SK-N-SH (cell line): ENCODE data around the gene HAUS3. TPM values are rescaled to one million over a fixed set of nuclear protein-coding genes. Genes with fewer than 3 reads are reported as not detected.

ENCODE experiments used
- CTCF ChIA-PET: fragments of 300-600, 350-600 bp; formaldehyde crosslinking; extraction: SDS; loops from one replicate; lab custom pipeline; 2021; lab: Yijun Ruan, JAX
- POLR2A ChIA-PET: fragments of 350-600 bp; sonication (Branson Sonifier 250); formaldehyde crosslinking; extraction: SDS; loops from one replicate; lab custom pipeline; 2020; ENCODE audit warnings: antibody characterized with exemption, inconsistent platforms; lab: Yijun Ruan, JAX
- DNase-seq: peaks from one replicate; pipeline ENCODE4 v3.0.0; 2012
- H2AFZ ChIP-seq: fragments of 200-600 bp; sonication (generic); 2 replicates; pipeline ENCODE4 v1.8.1; 2016; ENCODE audit warnings: antibody characterized with exemption, mild to moderate bottlenecking, low read depth
- H3F3A ChIP-seq: fragments of 200-600 bp; sonication (generic); replicated peaks from 2 replicates; pipeline ENCODE3; 2016; ENCODE audit warnings: antibody characterized with exemption, mild to moderate bottlenecking; ENCODE audit not compliant: insufficient read depth
- H3K27ac ChIP-seq, 2 experiments: fragments of 200-500 bp in 1 of 2; fragments of 200-600 bp in 1 of 2; sonication (Bioruptor generic) in 1 of 2; sonication (generic), shearing (Covaris generic) in 1 of 2; 2 replicates each; pipeline versions ENCODE4 v1.5.1 to v1.6.1; 2014 to 2016; ENCODE audit warnings: low read depth in 2 of 2, inconsistent platforms in 1 of 2, low read length in 1 of 2, mild to moderate bottlenecking in 1 of 2, mixed read lengths in 1 of 2
- H3K27me3 ChIP-seq: fragments of 200-600 bp; sonication (generic), shearing (Covaris generic); 2 replicates; pipeline ENCODE4 v1.6.1; 2016; ENCODE audit warnings: mixed run types; ENCODE audit not compliant: insufficient read depth
- H3K36me3 ChIP-seq, 2 experiments: fragments of 200-500 bp in 1 of 2; fragments of 200-600 bp in 1 of 2; sonication (Bioruptor generic) in 1 of 2; sonication (generic) in 1 of 2; replicated peaks in 1 of 2; 2 replicates each; pipeline versions ENCODE3 to v1.5.1; 2014 to 2016; ENCODE audit warnings: low read length in 1 of 2, mild to moderate bottlenecking in 1 of 2; ENCODE audit not compliant: insufficient read depth in 2 of 2, control insufficient read depth in 1 of 2
- H3K4me1 ChIP-seq, 2 experiments: fragments of 200-500 bp in 1 of 2; fragments of 200-600 bp in 1 of 2; sonication (Bioruptor generic) in 1 of 2; sonication (generic), shearing (Covaris generic) in 1 of 2; 2 replicates each; pipeline versions ENCODE4 v1.5.1 to v1.6.1; 2014 to 2016; ENCODE audit warnings: low read depth in 1 of 2, low read length in 1 of 2, mixed run types in 1 of 2; ENCODE audit not compliant: insufficient read depth in 2 of 2, control insufficient read depth in 1 of 2
- H3K4me2 ChIP-seq: fragments of 200-600 bp; sonication (generic), shearing (Covaris generic); 2 replicates; pipeline ENCODE4 v1.6.1; 2017; ENCODE audit warnings: mixed run types
- H3K4me3 ChIP-seq, 2 experiments: fragments of 200-500 bp in 1 of 2; fragments of 200-600 bp in 1 of 2; sonication (Bioruptor generic) in 1 of 2; sonication (generic), shearing (Covaris generic) in 1 of 2; 2 replicates each; pipeline versions ENCODE4 v1.5.1 to v1.8.1; 2014 to 2016; ENCODE audit warnings: low read depth in 2 of 2, inconsistent platforms in 1 of 2, low read length in 1 of 2, mild to moderate bottlenecking in 1 of 2, mixed read lengths in 1 of 2, moderate library complexity in 1 of 2
- H3K79me2 ChIP-seq: fragments of 200-600 bp; sonication (generic); 2 replicates; pipeline ENCODE4 v1.8.1; 2017; ENCODE audit warnings: mild to moderate bottlenecking; ENCODE audit not compliant: insufficient read depth
- H3K9ac ChIP-seq: fragments of 200-600 bp; sonication (generic); 2 replicates; pipeline ENCODE4 v1.6.1; 2017; ENCODE audit warnings: mixed run types
- H3K9me2 ChIP-seq: fragments of 200-600 bp; sonication (generic); 2 replicates; pipeline ENCODE4 v1.6.1; 2017; ENCODE audit warnings: mixed run types
- H3K9me3 ChIP-seq: fragments of 200-600 bp; sonication (generic); 2 replicates; pipeline ENCODE4 v1.6.1; 2017; ENCODE audit warnings: mixed run types, mild to moderate bottlenecking, moderate library complexity
- H4K20me1 ChIP-seq: fragments of 200-600 bp; sonication (generic); 2 replicates; pipeline ENCODE4 v1.6.1; 2017; ENCODE audit warnings: mild to moderate bottlenecking, mixed run types; ENCODE audit not compliant: insufficient read depth
- CHD2 ChIP-seq: fragments of 150-350 bp; IDR thresholded peaks from 2 replicates; pipeline ENCODE4 v1.6.1; 2018; ENCODE audit warnings: low read length; ENCODE audit not compliant: partially characterized antibody
- EP300 ChIP-seq, 2 experiments: IDR thresholded peaks; 2 replicates each; pipeline versions ENCODE4 v1.4.0 to v1.6.1; 2012; ENCODE audit warnings: borderline replicate concordance in 1 of 2, low read depth in 1 of 2, low read length in 1 of 2
- FOSL2 ChIP-seq: IDR thresholded peaks from 2 replicates; pipeline ENCODE4 v1.4.0; 2012; ENCODE audit warnings: low read depth, mild to moderate bottlenecking, moderate library complexity, borderline replicate concordance
- FOXJ3 ChIP-seq: sonication (generic); formaldehyde crosslinking; IDR thresholded peaks from 2 replicates; pipeline ENCODE4 v1.5.1; 2020; ENCODE audit warnings: mild to moderate bottlenecking, missing genetic modification reagents
- GABPA ChIP-seq: IDR thresholded peaks from 2 replicates; pipeline ENCODE4 v1.4.0; 2012; ENCODE audit warnings: low read depth, mild to moderate bottlenecking
- MAX ChIP-seq: IDR thresholded peaks from 2 replicates; pipeline ENCODE4 v1.4.0; 2012; ENCODE audit warnings: low read depth
- MEF2A ChIP-seq: IDR thresholded peaks from 2 replicates; pipeline ENCODE4 v1.4.0; 2012; ENCODE audit warnings: low read depth, borderline replicate concordance
- NRF1 ChIP-seq: IDR thresholded peaks from 2 replicates; pipeline ENCODE4 v1.6.1; 2012; ENCODE audit warnings: low read depth, mild to moderate bottlenecking, low read length
- POLR2AphosphoS5 ChIP-seq: IDR thresholded peaks from 2 replicates; pipeline ENCODE4 v1.6.1; 2012; ENCODE audit warnings: low read depth, low read length
- RAD21 ChIP-seq: IDR thresholded peaks from 2 replicates; pipeline ENCODE4 v1.6.1; 2012; ENCODE audit warnings: mild to moderate bottlenecking, low read length
- RCOR1 ChIP-seq: fragments of 150-350 bp; IDR thresholded peaks from 2 replicates; pipeline ENCODE4 v1.6.1; 2017; ENCODE audit warnings: antibody characterized with exemption, low read length
- RXRA ChIP-seq: IDR thresholded peaks from 2 replicates; pipeline ENCODE4 v1.4.0; 2012; ENCODE audit warnings: low read depth, mild to moderate bottlenecking, borderline replicate concordance
- SIN3A ChIP-seq: IDR thresholded peaks from 2 replicates; pipeline ENCODE4 v1.6.1; 2012; ENCODE audit warnings: low read depth, mild to moderate bottlenecking, low read length, moderate library complexity, borderline replicate concordance
- TAF1 ChIP-seq: IDR thresholded peaks from 2 replicates; pipeline ENCODE4 v1.6.1; 2012; ENCODE audit warnings: low read depth, mild to moderate bottlenecking, low read length, moderate library complexity, borderline replicate concordance
- TCF12 ChIP-seq: IDR thresholded peaks from 2 replicates; pipeline ENCODE4 v1.4.0; 2012
- USF1 ChIP-seq: IDR thresholded peaks from 2 replicates; pipeline ENCODE4 v1.4.0; 2012; ENCODE audit warnings: low read depth, borderline replicate concordance
- YY1 ChIP-seq: IDR thresholded peaks from 2 replicates; pipeline ENCODE4 v1.4.0; 2012; ENCODE audit warnings: low read depth, mild to moderate bottlenecking
- ZBTB33 ChIP-seq: IDR thresholded peaks from 2 replicates; pipeline ENCODE4 v1.4.0; 2012; ENCODE audit warnings: low read depth, borderline replicate concordance
- WGBS: methylation state at CpG from one replicate; pipeline ENCODE4 v1.1.6; 2017; ENCODE audit warnings: low lambda C conversion rate; 5-methylcytosine and 5-hydroxymethylcytosine counted together
- polyA plus RNA-seq, 3 experiments: library from polyadenylated mRNA; depleted of rRNA; stranded (reverse); fragments of >200 nt; gene quantifications; 2 replicates each; pipeline ENCODE4 v1.2.3, GENCODE V29; 2012

HAUS3 gene
- polyA plus RNA-seq, 1 of the 3 experiments (the other 2 are of a cell fraction), result 6.3 TPM

- no peak for DNase-seq
- H3F3A ChIP-seq, result peaks cover 10% of the 10 kb centered on the region
- 5% methylated on average over 7 of the region's 7 CpGs for WGBS
- no peaks in the 10 kb centered on the region for H3K9me2 ChIP-seq
- peak overlapping the region; percentile 81 to 96 for H3K4me3 ChIP-seq
- ChIA-PET POLR2A (interaction anchor here (1.4 kb wide), 1 partner anchor 195 kb away, joined by 4 read pairs; no protein-coding TSS in a partner anchor), CTCF (interaction anchor here (1.7 to 2.4 kb wide), 3 partner anchors 21 to 195 kb away, joined by 6 to 14 read pairs (median 9); partner anchors contain the start of genes CFAP99 and ZFYVE28)
- TF ChIP-seq GABPA (no peak), TCF12 (no peak), RAD21 (no peak), POLR2AphosphoS5 (no peak), RXRA (no peak), EP300 (IDR thresholded peaks at IDR 0.05; ENCODE audit: borderline replicate concordance in 1 of 2, low read depth in 1 of 2, low read length in 1 of 2) (no peak), USF1 (no peak), FOXJ3 (CRISPR knock-in tag) (no peak), NRF1 (no peak), MAX (no peak), ZBTB33 (no peak), FOSL2 (no peak), YY1 (no peak), CHD2 (no peak), TAF1 (no peak), SIN3A (no peak), RCOR1 (no peak), MEF2A (no peak)
- peaks cover 25 to 28% of the 10 kb centered on the region in 2 experiments; a peak in 3 of 4 replicates for H3K4me1 ChIP-seq
- H3K27me3 ChIP-seq, result no peaks in the 10 kb centered on the region
- peak overlapping the region; percentile 61; the same call in 1 of the 2 replicates for H2AFZ ChIP-seq
- peaks cover 22 to 26% of the 10 kb centered on the region in 2 experiments for H3K36me3 ChIP-seq
- peak overlapping the region in 1 of 2 experiments; percentile 24; a peak in 2 of 4 replicates for H3K27ac ChIP-seq
- no peaks in the 10 kb centered on the region for H3K9me3 ChIP-seq
- H3K4me2 ChIP-seq, result peak overlapping the region; percentile 89
- H4K20me1 ChIP-seq, result peaks cover 29% of the 10 kb centered on the region; the same call in 1 of the 2 replicates
- H3K79me2 ChIP-seq, result peaks cover 49% of the 10 kb centered on the region
- H3K9ac ChIP-seq, result peak overlapping the region; percentile 83
These were observed 918 bp downstream of the HAUS3 start for GRCh38 chr4:2241003-2241402.
